NOMO-1 treated with dmso at 0.1 percent for 144 hours (cell line): Measurements from ENCODE around the gene FOLR1.
"Not testable (repeated sequence)": the region's sequence is repeated elsewhere in the genome, so short reads cannot be mapped to it uniquely, and the experiment has no call there.

Source experiments
- DNase-seq: peaks from one replicate; lab custom pipeline; 2025; ENCODE audit not compliant: unreplicated experiment; lab: John Stamatoyannopoulos, UW

The FOLR1 gene

GRCh38 chr11:72191961-72192381 lies at the start of gene FOLR1:
TSS of gene FOLR1 (plus strand) at chr11:72192140. CDS start at chr11:72192174, 34 bp downstream.
- no peak for DNase-seq

DNA sequence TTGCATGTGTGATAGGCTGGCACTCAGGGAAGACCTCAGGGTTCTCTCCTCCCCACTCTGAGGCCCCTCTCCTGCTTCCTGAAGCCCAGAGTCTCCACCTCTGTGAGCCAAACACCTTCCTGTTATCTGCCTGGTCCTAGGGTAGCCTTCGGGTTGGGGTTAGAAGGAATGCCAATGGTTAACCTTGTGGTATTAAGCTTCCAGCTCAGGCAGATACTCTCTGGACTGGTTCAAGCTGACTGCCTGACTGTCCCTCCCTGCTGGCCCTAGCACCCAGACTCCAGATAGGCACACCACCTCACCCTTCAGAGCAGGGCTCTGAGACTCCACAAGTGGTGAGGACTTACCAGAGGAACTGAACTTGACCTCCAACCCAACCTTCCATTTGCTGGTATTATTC lies 49.4 kb upstream of the FOLR1 start:
- DNase-seq = not testable (repeated sequence)

DNA sequence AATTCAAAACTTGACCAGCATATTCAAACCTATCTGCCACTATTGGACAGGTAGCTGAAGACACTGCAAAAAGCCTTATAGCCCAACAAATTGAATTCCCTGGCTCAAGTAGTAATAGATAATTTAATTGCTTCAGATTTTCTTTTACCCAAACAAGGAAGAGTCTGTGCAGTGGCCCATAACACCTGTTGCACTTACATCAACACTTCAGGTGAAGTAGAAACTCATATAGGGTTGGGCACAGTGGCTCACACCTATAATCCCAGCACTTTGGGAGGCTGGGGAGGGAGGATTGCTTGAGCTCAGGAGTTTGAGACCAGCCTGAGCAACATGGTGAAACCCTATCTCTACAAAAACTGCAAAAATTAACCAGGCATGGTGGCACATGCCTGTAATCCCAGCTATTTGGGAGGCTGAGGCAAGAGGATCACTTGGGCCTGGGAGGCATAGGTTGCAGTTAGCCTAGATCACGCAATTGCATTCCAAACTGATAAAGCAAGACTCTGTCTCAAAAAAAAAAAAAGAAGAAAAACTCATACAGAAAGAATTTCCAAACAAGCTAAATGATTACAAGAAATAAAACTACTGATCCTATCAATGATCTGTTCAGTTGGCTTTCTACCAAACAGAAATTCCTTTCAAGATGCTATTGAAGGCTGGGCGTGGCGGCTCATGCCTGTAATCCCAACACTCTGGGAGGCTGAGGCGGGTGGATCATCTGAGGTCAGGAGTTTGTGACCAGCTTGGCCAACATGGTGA lies 47.0 kb upstream of the FOLR1 start:
- no peak for DNase-seq

GRCh38 chr11:72146625-72147024 lies 45.3 kb upstream of the FOLR1 start:
- DNase-seq = no peak

DNA sequence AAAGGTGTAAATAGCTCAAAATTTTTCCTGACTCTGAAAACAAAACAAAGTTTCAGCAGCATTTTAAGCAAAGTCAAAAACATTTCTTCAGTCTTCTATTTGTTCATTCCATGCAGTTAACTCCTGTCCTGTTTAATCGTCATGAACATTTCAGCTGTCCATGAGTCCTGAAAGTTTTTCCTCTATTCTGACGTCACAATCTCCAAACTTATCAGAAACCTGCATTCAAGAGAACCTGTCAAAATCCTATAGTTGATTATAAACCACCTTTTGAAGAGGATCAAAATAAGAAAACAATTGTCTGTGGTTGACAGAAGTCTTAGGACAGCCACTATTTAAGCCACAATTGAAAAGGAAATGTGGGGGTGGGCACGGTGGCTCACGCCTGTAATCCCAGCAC lies 41.1 kb upstream of the FOLR1 start:
- no peak for DNase-seq

DNA sequence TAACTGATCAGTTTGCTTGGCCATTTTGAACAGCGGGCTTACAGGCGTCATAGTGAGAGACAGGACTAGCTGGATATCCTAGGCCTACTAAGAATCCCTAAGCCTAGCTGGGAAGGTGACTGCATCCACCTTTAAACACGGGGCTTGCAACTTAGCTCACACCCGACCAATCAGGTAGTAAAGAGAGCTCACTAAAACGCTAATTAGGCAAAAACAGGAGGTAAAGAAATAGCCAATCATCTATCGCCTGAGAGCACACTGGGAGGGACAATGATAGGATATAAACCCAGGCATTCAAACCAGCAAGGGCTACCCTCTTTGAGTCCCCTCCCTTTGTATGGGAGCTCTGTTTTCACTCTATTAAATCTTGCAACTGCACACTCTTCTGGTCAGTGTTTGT lies 38.1 kb upstream of the FOLR1 start:
- DNase-seq = not testable (repeated sequence)

DNA sequence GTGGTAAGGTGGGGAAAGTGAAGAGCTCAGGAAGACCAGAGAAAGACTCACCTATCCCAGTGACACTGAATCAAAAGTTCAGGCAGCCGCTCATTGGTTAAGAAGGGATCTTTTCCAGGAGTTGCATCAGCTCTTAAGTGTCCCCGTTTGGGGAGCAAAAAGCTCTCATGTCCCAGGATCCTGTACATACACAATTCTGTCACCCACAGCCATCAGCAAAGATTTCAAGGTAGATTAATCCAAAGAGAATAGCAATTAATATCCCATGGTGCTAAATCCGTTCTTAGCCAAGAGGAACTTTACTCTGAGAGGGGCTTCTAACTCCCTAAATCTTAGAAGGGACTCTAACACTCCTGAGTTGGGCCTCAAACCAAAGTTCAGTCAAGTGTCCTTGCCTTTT lies 37.1 kb upstream of the FOLR1 start:
- no peak for DNase-seq

- DNase-seq = no peak
Measured at GRCh38 chr11:72155751-72156150, 36.2 kb upstream of the FOLR1 start.

DNA sequence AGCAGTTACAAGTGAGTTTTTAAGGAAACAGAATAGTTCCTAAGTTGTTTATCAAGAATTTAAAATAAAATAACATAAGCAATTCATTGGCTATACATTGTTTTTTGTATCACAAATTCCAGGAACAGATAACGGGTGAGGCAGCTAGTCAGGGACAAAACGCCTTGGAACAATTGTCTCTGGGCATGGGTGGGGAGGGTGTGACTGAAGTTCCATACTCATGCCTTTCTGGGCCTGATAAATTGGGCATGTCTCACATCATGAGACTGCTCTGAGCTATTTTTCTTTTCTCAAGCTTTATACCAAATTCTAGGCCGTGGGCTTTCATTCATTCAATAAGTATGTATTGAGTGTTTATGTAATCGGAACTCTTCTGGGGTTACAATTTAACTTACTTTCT lies 34.8 kb upstream of the FOLR1 start:
- no peak for DNase-seq

- no peak for DNase-seq
Measured at GRCh38 chr11:72160319-72160718, 31.6 kb upstream of the FOLR1 start.

DNA sequence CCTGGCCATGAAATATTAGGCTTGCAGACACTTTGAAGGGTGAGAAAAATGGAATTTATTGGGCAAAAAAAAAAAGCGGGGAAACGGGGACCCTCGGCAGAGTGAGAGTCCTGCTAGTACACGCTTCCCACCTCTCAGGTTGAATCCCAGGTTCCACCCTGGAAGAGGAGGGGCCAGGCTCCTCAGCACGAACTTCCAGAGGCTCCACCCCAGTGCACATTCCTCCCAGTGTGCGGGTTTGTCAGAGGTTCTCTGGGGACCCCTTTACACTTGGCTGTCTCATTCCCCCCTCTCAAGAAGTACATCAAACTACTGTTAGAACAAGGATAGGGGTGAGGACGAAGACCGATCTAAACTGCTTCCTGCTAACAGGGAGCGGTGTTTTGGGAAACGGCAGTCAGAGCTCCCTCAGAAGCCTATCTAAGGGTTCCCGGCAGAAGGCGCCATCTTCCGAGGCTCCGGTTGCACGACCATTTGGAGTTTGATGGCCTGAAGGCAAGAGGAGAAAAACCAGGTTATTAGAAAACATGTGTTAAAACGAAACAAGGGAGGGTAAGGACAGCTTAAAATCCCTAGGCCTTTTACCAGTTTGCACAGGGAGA lies 28.9 kb upstream of the FOLR1 start:
- DNase-seq = no peak

- DNase-seq = not testable (repeated sequence)
Measured at GRCh38 chr11:72164187-72164586, 27.8 kb upstream of the FOLR1 start.

GRCh38 chr11:72169046-72169555 lies 22.8 kb upstream of the FOLR1 start:
- DNase-seq = not testable (repeated sequence)

DNA sequence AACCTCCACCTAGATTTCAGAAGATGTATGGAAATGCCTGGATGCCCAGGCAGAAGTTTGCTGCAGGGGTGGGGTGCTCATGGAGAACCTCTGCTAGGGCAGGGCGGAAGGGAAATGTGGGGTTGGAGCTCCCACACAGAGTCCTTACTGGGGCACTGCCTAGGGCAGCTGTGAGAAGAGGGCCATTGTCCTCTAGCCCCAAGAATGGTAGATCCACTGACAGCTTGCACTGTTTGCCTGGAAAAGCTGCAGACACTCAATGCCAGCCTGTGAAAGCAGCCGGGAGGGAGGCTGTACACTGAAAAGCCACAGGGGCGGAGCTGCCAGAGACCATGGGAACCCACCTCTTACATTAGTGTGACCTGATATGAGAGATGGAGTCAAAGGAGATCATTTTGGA lies 22.2 kb upstream of the FOLR1 start:
- DNase-seq = not testable (repeated sequence)

DNA sequence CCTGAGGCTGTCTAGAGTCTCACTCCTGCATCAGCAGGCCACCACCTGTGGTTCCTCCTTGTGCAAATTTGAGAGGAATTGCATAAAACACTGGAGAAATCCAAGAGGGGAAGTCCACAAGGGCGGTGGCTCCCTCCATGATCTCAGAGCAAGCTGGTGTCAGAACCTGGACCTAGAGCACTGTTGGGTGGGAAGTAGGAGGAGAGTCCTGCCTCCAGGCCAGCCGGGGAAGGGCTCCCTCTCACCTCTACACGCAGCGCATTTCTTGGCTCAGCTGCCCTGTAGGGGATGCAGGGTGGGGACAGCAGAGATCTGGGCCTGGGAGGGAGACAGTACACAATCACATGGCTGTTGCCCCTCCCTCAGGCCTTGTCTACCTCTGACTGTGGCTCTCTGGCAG lies 19.9 kb upstream of the FOLR1 start:
- not testable (repeated sequence) for DNase-seq

GRCh38 chr11:72173291-72173690 lies 18.6 kb upstream of the FOLR1 start:
- DNase-seq = no peak

- no peak for DNase-seq
Measured at GRCh38 chr11:72174302-72175070, 17.5 kb upstream of the FOLR1 start.

DNA sequence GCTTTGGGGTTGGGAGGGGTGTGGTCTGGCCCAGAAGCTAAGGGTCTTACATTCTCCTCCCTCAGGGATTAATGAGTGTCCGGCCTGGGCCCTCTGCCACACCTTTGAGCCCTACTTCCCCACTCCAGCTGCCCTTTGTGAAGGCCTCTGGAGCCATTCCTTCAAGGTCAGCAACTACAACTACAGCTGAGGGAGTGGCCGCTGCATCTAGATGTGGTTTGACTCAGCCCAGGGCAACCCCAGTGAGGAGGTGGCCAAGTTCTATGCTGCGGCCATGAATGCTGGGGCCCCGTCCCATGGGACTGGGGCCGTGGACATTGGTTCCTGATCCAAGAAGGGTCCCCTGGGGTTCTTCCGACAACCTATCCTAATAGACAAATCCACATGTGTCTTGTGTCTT lies 14.3 kb upstream of the FOLR1 start:
- no peak for DNase-seq

DNA sequence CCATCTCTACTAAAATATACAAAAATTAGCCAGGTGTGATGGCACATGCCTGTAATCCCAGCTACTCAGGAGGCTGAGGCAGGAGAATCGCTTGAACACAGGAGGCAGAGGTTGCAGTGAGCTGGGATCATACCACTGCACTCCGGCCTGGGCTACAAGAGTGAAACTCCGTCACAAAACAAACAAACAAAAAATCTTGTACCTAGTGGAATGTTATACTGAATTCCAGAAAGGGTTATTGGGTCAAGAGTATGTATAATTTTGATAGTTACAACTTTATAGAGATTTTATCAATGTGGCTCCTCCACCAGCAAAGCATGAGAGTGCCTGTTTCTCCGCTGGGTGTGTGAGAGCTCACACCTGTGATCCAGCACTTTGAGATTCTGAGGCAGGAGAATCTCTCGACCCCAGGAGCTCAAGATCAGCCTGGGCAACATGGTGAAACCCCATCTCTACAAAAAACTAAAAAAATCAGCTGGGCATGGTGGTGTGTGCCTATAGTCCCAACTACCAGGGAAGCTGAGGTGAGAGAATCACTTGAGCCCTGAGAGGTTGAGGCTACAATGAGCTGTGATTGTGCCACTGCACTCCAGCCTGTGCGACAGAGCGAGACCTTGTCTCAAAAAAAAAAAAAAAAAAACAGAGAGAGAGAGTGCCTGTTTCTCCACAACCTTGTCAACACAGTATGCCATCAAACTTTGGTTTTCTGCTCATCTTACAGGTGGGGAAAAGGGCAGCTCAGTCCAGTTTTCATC lies 12.7 kb upstream of the FOLR1 start:
- no peak for DNase-seq

GRCh38 chr11:72179804-72180396 lies 12.0 kb upstream of the FOLR1 start:
- DNase-seq = no peak
